ENCODE data around the gene DPH7.
A peak's percentile ranks its signal among the peaks of the same experiment; 100 is the strongest.

DNA sequence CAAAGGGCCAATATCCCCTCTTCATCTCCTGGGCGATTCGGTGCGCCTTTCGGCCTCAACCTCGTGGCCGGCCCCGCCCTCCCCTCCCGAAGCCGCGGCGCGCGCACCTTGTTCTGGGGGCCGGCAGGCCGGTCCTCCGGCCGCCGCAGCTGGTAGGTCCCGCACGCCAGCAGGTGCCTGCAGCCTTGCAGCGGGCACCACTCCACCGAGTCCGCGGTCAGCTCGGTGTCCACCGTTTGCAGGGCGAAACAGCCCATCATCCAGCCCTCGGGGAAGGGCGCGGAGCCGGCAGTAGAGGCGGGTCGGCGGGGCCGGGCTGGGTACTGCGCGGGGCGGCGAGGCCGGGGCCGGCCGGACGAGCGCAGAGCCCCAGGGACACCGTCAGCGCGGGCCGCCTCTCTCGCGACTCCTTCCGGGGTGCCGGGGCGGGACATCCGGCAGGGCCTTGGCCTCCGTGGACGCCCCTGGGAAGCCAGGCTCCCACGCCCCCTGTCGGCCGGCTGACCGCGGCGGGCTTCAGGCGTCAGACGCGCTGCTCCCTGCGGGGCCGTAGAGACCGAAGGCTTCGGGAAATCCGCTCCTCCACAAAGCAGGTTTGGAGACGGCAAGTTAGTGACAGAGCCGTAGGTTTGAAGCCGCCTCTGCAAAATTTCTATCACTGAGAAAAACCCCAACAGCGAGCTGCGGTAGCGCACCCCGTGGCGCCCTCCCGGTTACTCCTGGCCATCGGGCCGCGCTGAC, at the start of gene DPH7:
- TF ChIP-seq, protein P1, sequence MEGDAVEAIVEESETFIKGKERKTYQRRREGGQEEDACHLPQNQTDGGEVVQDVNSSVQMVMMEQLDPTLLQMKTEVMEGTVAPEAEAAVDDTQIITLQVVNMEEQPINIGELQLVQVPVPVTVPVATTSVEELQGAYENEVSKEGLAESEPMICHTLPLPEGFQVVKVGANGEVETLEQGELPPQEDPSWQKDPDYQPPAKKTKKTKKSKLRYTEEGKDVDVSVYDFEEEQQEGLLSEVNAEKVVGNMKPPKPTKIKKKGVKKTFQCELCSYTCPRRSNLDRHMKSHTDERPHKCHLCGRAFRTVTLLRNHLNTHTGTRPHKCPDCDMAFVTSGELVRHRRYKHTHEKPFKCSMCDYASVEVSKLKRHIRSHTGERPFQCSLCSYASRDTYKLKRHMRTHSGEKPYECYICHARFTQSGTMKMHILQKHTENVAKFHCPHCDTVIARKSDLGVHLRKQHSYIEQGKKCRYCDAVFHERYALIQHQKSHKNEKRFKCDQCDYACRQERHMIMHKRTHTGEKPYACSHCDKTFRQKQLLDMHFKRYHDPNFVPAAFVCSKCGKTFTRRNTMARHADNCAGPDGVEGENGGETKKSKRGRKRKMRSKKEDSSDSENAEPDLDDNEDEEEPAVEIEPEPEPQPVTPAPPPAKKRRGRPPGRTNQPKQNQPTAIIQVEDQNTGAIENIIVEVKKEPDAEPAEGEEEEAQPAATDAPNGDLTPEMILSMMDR (IDR thresholded peaks at IDR 0.05), result peak; percentile 88 to 98 (median 94)
- peak; percentile 74 to 81 (median 77) for TF ChIP-seq POLR2A (IDR thresholded peaks at IDR 0.05)
